ENCODE measurements around the gene FERMT2.
"Not testable (repeated sequence)": the region's sequence is repeated elsewhere in the genome, so short reads cannot be mapped to it uniquely, and the experiment has no call there.

Gene FERMT2

DNA sequence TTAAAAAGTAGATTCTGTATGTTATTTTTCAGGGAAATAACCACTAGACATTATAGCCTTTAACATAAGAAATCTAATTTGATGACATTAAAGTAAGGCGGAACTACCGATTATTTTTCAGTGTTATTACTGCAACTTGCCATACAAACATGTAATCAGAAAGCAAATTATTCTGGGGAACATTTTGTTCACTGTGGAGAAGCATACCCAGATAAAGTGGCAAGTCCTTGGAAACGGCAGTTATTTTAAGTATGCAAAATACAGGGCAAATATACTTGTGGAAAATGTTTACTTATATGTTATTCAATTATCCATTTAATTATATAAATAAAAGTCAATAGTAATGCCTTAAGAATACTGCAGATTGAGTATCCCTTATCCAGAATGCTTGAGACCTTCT, 71.9 kb downstream of the FERMT2 start:
- Histone ChIP-seq H3K27ac (ENCODE audit: low read depth, low read length) (no peak overlapping the region), H3K9me3 (ENCODE audit: insufficient read depth, low read depth, low read length) (no peaks in the 10 kb centered on the region), H3K4me1 (ENCODE audit: insufficient read depth, low read length) (peaks cover 51% of the 10 kb centered on the region), H3K27me3 (ENCODE audit: insufficient read depth, low read length) (no peaks in the 10 kb centered on the region), H3K4me3 (ENCODE audit: low read length) (no peak overlapping the region), H3K9ac (ENCODE audit: low read depth, low read length) (no peak overlapping the region), H3K36me3 (ENCODE audit: insufficient read depth, low read length) (peaks cover 83% of the 10 kb centered on the region)
- WGBS, result 100% methylated on average over 3 of the region's 3 CpGs

DNA sequence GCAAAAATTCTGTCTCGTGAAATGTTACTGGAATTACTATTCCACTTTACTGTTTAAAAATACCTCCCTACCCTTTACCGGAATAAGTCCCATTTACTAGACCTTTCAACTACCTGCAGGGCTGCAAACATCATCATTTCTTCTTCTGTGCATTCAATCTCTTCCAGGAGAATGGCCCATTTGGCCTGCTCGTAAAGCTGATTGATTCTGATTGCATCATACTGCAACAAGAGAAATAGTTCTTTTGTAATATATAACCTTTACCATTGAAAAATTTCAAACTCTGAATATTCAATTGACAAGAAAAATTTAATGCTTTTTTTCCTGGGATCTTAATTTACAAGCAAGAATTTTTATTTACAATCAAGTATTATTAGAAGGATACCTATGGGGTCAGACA, 72.4 kb downstream of the FERMT2 start:
- Histone ChIP-seq H3K27me3 (ENCODE audit: insufficient read depth, low read length) (no peaks in the 10 kb centered on the region), H3K4me1 (ENCODE audit: insufficient read depth, low read length) (peaks cover 55% of the 10 kb centered on the region), H3K9me3 (ENCODE audit: insufficient read depth, low read depth, low read length) (no peaks in the 10 kb centered on the region), H3K4me3 (ENCODE audit: low read length) (no peak overlapping the region), H3K27ac (ENCODE audit: low read depth, low read length) (peak overlapping the region; percentile 14; the same call in 1 of the 2 replicates), H3K9ac (ENCODE audit: low read depth, low read length) (no peak overlapping the region), H3K36me3 (ENCODE audit: insufficient read depth, low read length) (peaks cover 83% of the 10 kb centered on the region)
- WGBS, result 50% methylated on average over 2 of the region's 3 CpGs

DNA sequence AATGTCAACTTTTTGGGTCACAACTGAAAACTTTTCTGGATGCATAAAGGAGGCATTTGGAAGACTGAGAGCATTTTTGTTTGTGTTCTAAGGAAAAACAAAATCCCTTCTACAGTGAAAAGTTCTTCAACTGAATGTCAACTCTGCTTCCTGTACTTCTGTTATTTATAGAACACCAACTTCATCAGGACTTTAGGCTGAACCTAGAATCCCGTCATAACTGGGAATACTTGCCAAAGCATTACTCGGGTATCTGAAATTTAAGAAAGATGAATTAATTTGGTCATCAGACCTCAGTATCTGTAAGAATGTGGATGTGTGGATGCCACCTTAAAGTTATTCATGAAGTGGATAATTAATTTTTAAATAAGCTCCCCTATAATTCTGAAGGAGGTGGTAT, 73.2 kb downstream of the FERMT2 start:
- no peak overlapping the region for H3K4me3 ChIP-seq (ENCODE audit: low read length)
- no peak overlapping the region for H3K9ac ChIP-seq (ENCODE audit: low read depth, low read length)
- peaks cover 91% of the 10 kb centered on the region for H3K36me3 ChIP-seq (ENCODE audit: insufficient read depth, low read length)
- no peaks in the 10 kb centered on the region for H3K9me3 ChIP-seq (ENCODE audit: insufficient read depth, low read depth, low read length)
- WGBS, result 98% methylated on average over 2 of the region's 2 CpGs
- peak overlapping the region; percentile 20; the same call in 1 of the 2 replicates for H3K27ac ChIP-seq (ENCODE audit: low read depth, low read length)
- H3K27me3 ChIP-seq (ENCODE audit: insufficient read depth, low read length), result no peaks in the 10 kb centered on the region
- H3K4me1 ChIP-seq (ENCODE audit: insufficient read depth, low read length), result peaks cover 63% of the 10 kb centered on the region

DNA sequence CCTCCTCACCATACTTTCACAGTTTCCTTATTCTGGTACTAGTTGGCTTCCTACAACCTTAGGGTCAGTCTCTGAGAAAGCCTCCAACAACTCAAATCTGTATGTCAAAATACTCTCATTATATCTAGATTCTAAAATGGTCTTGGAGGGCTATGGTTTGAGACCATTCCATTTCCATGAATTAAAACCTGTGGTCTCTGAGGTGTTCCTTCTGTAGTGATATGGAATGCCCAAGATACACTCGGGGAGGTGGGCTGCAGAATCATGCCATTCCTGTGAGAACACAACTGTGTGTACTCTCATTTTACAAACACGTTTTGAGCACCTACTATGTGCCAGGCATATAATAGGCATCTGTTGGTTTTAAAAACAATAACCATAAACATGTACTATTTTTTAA, 74.0 kb downstream of the FERMT2 start:
- H3K27ac ChIP-seq (ENCODE audit: low read depth, low read length), result peak overlapping the region; percentile 34
- H3K27me3 ChIP-seq (ENCODE audit: insufficient read depth, low read length), result no peaks in the 10 kb centered on the region
- no peak overlapping the region for H3K9ac ChIP-seq (ENCODE audit: low read depth, low read length)
- peaks cover 96% of the 10 kb centered on the region for H3K36me3 ChIP-seq (ENCODE audit: insufficient read depth, low read length)
- peaks cover 60% of the 10 kb centered on the region for H3K4me1 ChIP-seq (ENCODE audit: insufficient read depth, low read length)
- H3K4me3 ChIP-seq (ENCODE audit: low read length), result no peak overlapping the region
- no peaks in the 10 kb centered on the region for H3K9me3 ChIP-seq (ENCODE audit: insufficient read depth, low read depth, low read length)
- WGBS, result 90% methylated on average over 2 of the region's 2 CpGs

DNA sequence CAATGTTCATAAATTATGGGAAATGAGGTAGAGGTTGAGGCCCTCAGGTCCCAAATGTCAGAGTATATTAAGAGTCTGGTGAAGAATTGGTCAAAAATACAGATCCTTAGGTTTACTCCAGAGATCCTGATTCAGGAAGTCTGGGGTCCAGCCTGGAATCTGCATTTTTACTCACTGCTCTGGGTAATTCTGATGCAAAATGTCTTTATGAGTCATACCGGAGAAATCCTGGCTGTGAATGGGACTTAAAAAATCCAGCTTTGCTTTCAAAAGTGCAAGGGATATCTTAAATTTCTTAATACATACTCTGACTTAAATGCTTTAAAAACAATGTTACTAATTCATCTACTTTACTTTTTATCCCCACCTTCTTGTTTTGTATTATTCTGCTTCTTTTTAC, 74.5 kb downstream of the FERMT2 start:
- no peaks in the 10 kb centered on the region for H3K27me3 ChIP-seq (ENCODE audit: insufficient read depth, low read length)
- H3K9ac ChIP-seq (ENCODE audit: low read depth, low read length), result no peak overlapping the region
- H3K9me3 ChIP-seq (ENCODE audit: insufficient read depth, low read depth, low read length), result no peaks in the 10 kb centered on the region
- peaks cover 99% of the 10 kb centered on the region for H3K36me3 ChIP-seq (ENCODE audit: insufficient read depth, low read length)
- WGBS, result 91% methylated on average over 1 of the region's 1 CpG
- peaks cover 60% of the 10 kb centered on the region for H3K4me1 ChIP-seq (ENCODE audit: insufficient read depth, low read length)
- no peak overlapping the region for H3K4me3 ChIP-seq (ENCODE audit: low read length)
- H3K27ac ChIP-seq (ENCODE audit: low read depth, low read length), result peak overlapping the region; percentile 51

DNA sequence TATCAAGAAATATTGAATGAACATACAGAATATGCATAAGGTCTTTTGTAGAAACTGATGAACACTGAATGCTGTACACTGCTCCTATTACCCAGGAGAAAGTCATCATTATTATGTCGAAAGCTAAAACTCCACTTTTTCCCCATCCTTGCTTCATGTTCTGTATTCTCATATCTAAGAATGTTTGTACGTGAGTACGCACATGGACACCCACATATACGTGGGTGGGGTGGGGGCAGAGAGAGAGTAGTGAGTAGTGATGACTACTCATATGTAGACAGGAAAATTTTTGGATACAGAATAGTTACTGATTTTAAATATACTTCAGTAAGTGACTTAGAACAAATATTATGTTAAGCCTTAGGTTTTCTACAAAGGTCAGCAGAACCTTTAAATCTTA, 75.1 kb downstream of the FERMT2 start:
- no peak overlapping the region for H3K9ac ChIP-seq (ENCODE audit: low read depth, low read length)
- WGBS, result 95% methylated on average over 1 of the region's 4 CpGs
- H3K36me3 ChIP-seq (ENCODE audit: insufficient read depth, low read length), result peaks cover 99% of the 10 kb centered on the region
- no peaks in the 10 kb centered on the region for H3K9me3 ChIP-seq (ENCODE audit: insufficient read depth, low read depth, low read length)
- no peak overlapping the region for H3K4me3 ChIP-seq (ENCODE audit: low read length)
- H3K4me1 ChIP-seq (ENCODE audit: insufficient read depth, low read length), result peaks cover 60% of the 10 kb centered on the region
- H3K27me3 ChIP-seq (ENCODE audit: insufficient read depth, low read length), result no peaks in the 10 kb centered on the region
- H3K27ac ChIP-seq (ENCODE audit: low read depth, low read length), result peak overlapping the region; percentile 51; the same call in 1 of the 2 replicates

DNA sequence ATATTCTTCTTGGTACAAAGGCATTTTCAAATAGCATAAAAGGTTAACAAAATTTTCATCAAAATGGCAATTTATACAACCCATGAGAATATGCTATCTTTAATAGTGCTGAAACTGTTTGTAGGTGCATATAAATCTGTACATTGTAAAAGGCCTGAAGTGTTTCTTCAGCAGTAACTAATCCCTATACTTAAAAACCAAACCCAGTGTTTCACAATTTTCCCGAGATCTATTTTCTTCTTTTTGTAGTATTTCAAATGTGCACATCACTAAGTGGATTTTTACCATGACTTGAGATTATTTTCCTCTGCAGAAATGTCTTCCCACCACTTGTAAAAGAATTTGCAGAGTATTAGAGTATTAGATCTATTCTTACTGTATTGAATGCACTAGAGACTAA, 76.5 kb downstream of the FERMT2 start:
- Histone ChIP-seq H3K36me3 (ENCODE audit: insufficient read depth, low read length) (peaks cover 98% of the 10 kb centered on the region), H3K27ac (ENCODE audit: low read depth, low read length) (peak overlapping the region; percentile 33), H3K9ac (ENCODE audit: low read depth, low read length) (no peak overlapping the region), H3K4me1 (ENCODE audit: insufficient read depth, low read length) (peaks cover 60% of the 10 kb centered on the region), H3K4me3 (ENCODE audit: low read length) (no peak overlapping the region), H3K9me3 (ENCODE audit: insufficient read depth, low read depth, low read length) (no peaks in the 10 kb centered on the region), H3K27me3 (ENCODE audit: insufficient read depth, low read length) (no peaks in the 10 kb centered on the region)
- WGBS, result 86% methylated on average over 1 of the region's 1 CpG

DNA sequence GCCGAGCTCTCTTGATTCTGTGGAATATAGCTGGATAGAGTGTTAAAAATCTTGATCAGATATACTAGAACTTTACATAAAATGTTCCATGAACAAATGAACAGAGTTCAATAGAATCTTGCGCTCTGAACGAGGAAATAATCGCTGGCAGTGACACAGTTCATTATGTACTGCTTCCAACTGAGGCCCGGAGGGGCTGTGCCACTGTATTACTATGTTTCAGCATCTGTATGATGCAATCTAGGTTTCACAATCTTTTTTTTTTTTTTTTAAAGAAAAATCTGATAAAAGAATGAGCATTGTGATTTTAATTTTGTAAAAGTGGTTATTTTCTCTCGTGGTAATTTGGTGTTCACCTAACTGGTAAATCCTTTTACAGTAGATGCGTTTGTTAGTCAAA, 77.2 kb downstream of the FERMT2 start:
- peak overlapping the region; percentile 14; the same call in 1 of the 2 replicates for H3K9ac ChIP-seq (ENCODE audit: low read depth, low read length)
- peaks cover 60% of the 10 kb centered on the region for H3K4me1 ChIP-seq (ENCODE audit: insufficient read depth, low read length)
- WGBS, result 89% methylated on average over 6 of the region's 7 CpGs
- H3K27ac ChIP-seq (ENCODE audit: low read depth, low read length), result peak overlapping the region; percentile 65
- H3K36me3 ChIP-seq (ENCODE audit: insufficient read depth, low read length), result peaks cover 98% of the 10 kb centered on the region
- H3K27me3 ChIP-seq (ENCODE audit: insufficient read depth, low read length), result no peaks in the 10 kb centered on the region
- H3K4me3 ChIP-seq (ENCODE audit: low read length), result no peak overlapping the region
- H3K9me3 ChIP-seq (ENCODE audit: insufficient read depth, low read depth, low read length), result no peaks in the 10 kb centered on the region

DNA sequence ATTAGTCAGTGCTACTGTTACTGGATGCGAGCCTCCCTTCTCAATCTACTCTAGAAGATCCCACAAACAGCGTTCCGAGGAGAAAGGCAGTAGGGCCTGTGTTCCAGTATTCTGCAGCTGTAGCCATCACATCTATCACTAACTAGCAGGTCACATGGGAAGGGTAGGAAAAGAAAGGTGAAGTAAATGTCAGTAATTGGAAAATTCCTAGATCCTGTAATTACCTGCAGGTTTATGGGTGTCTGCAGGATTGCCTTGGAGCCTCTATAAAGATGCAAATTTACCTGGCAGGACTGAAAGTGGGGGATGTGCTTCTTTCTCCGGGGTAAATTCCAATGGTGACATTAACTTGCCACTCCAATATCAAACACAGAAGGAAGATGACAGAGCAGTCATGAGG, 77.8 kb downstream of the FERMT2 start:
- peaks cover 55% of the 10 kb centered on the region for H3K4me1 ChIP-seq (ENCODE audit: insufficient read depth, low read length)
- WGBS, result 80% methylated on average over 3 of the region's 4 CpGs
- peak overlapping the region; percentile 65 for H3K27ac ChIP-seq (ENCODE audit: low read depth, low read length)
- H3K27me3 ChIP-seq (ENCODE audit: insufficient read depth, low read length), result no peaks in the 10 kb centered on the region
- no peak overlapping the region for H3K4me3 ChIP-seq (ENCODE audit: low read length)
- H3K36me3 ChIP-seq (ENCODE audit: insufficient read depth, low read length), result peaks cover 98% of the 10 kb centered on the region
- peak overlapping the region; percentile 14; the same call in 1 of the 2 replicates for H3K9ac ChIP-seq (ENCODE audit: low read depth, low read length)
- H3K9me3 ChIP-seq (ENCODE audit: insufficient read depth, low read depth, low read length), result no peaks in the 10 kb centered on the region

DNA sequence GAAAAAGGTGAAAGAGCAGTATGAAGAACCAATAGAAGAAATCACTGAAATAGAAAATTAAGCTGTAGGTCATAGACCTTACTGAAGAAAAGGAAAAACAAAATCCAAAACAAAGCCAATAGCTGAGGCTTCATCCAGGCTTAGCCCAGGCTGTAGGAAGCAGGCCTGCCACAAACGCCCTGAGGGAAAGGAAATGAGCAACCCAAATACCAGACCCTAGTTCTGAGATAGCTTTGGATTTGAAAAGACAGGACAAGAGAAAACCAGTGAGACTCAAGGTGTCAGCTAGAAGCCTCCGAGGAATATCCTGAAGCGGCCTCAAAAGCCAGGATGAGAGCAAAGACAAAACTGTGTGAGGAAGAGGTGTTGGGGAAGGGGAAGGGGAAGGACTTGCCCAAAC, 79.2 kb downstream of the FERMT2 start:
- 87% methylated on average over 3 of the region's 3 CpGs for WGBS
- H3K36me3 ChIP-seq (ENCODE audit: insufficient read depth, low read length), result peaks cover 98% of the 10 kb centered on the region
- peak overlapping the region; percentile 24; the same call in 1 of the 2 replicates for H3K27ac ChIP-seq (ENCODE audit: low read depth, low read length)
- H3K9me3 ChIP-seq (ENCODE audit: insufficient read depth, low read depth, low read length), result no peaks in the 10 kb centered on the region
- no peak overlapping the region for H3K9ac ChIP-seq (ENCODE audit: low read depth, low read length)
- no peak overlapping the region for H3K4me3 ChIP-seq (ENCODE audit: low read length)
- H3K4me1 ChIP-seq (ENCODE audit: insufficient read depth, low read length), result peaks cover 40% of the 10 kb centered on the region
- H3K27me3 ChIP-seq (ENCODE audit: insufficient read depth, low read length), result no peaks in the 10 kb centered on the region

DNA sequence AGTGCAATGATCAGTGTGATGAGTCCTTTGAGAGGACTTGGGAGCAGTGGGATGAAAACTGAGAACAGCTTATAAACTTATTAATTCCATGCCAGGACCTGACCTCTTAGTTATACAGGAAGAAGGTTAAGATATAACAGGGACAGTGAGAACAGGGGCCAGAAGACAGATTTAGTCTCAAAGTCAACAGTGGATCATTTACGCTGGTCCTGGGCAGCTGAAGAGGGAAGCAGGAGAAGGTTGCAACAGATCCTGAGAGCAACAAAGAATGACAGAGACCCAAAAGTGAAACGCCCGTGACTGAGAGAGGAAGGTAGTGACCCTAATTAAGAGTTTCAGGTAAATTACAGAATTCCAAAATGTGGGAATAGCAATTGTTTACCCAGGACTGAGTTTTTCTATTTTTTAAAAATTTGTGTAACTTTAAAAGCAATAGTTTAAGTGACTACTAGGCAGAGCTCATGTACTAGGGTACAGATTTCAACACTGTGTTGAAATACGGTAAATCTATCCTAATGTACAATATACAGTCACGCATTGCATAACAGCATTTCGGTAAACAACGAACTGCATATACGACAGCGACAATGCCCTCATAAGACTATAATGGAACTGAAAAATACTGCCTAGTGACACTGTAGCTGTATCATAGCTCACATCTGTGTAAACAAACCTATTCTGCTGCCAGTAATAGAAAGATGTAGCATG, 81.8 kb downstream of the FERMT2 start:
- Histone ChIP-seq H3K36me3 (ENCODE audit: insufficient read depth, low read length) (peaks cover 98% of the 10 kb centered on the region), H3K4me1 (ENCODE audit: insufficient read depth, low read length) (peaks cover 16% of the 10 kb centered on the region), H3K27me3 (ENCODE audit: insufficient read depth, low read length) (no peaks in the 10 kb centered on the region), H3K9me3 (ENCODE audit: insufficient read depth, low read depth, low read length) (no peaks in the 10 kb centered on the region), H3K27ac (ENCODE audit: low read depth, low read length) (no peak overlapping the region), H3K9ac (ENCODE audit: low read depth, low read length) (no peak overlapping the region), H3K4me3 (ENCODE audit: low read length) (no peak overlapping the region)
- WGBS, result 96% methylated on average over 9 of the region's 9 CpGs

DNA sequence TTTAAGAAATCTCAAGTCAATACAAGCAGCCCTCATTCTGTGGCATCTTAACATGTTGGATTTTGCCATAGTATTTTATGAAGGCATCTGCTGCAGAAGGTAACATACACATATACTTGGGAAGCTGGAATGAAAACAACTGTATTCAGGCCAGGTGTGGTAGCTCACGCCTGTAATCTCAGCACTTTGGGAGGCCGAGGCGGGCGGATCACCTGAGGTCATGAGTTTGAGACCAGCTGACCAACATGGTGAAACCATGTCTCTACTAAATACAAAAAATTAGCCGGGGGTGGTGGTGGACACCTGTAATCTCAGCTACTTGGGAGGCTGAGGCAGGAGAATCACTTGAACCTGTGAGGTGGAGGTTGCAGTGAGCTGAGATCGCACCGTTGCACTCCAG, 86.0 kb downstream of the FERMT2 start:
- not testable (repeated sequence) for H3K4me3 ChIP-seq (ENCODE audit: low read length); H3K27me3 ChIP-seq (ENCODE audit: insufficient read depth, low read length); H3K9me3 ChIP-seq (ENCODE audit: insufficient read depth, low read depth, low read length); H3K9ac ChIP-seq (ENCODE audit: low read depth, low read length); H3K27ac ChIP-seq (ENCODE audit: low read depth, low read length)
- peaks cover 98% of the 10 kb centered on the region for H3K36me3 ChIP-seq (ENCODE audit: insufficient read depth, low read length)
- peaks cover 13% of the 10 kb centered on the region for H3K4me1 ChIP-seq (ENCODE audit: insufficient read depth, low read length)
- WGBS, result 92% methylated on average over 7 of the region's 7 CpGs
